ENCODE data around the gene KHDC3L.

The KHDC3L gene

GRCh38 chr6:73342174-73342573 is 20.3 kb upstream of the KHDC3L start:
- H3K9me2 ChIP-seq (replicated peaks; ENCODE audit: low read depth, low read length), result no peaks in the 10 kb centered on the region
- H3K9ac ChIP-seq (ENCODE audit: low read depth, low read length, poor library complexity, severe bottlenecking), result no peak overlapping the region
- H3K4me1 ChIP-seq (ENCODE audit: insufficient read depth, low read length, poor library complexity, severe bottlenecking), result no peaks in the 10 kb centered on the region
- no peaks in the 10 kb centered on the region for H3K9me3 ChIP-seq (ENCODE audit: insufficient read depth, low read depth, low read length)
- H3K79me2 ChIP-seq (ENCODE audit: insufficient read depth, low read length), result no peaks in the 10 kb centered on the region
- no peak overlapping the region for H2AFZ ChIP-seq (ENCODE audit: low read length)
- H3K36me3 ChIP-seq (ENCODE audit: insufficient read depth, low read length), result no peaks in the 10 kb centered on the region
- no peaks in the 10 kb centered on the region for H3F3A ChIP-seq (ENCODE audit: low read depth)
- TF ChIP-seq EZH2phosphoT487 (IDR thresholded peaks at IDR 0.05; ENCODE audit: borderline replicate concordance) (no peak), CTCF (conservative IDR thresholded peaks at IDR 0.05; ENCODE audit: low read length) (no peak)
- no peaks in the 10 kb centered on the region for H4K20me1 ChIP-seq (ENCODE audit: insufficient read depth, low read length, poor library complexity, severe bottlenecking)
- H3K4me3 ChIP-seq (ENCODE audit: low read length, poor library complexity, severe bottlenecking), result no peak overlapping the region
- H3K4me2 ChIP-seq (ENCODE audit: low read depth, low read length, poor library complexity, severe bottlenecking), result no peak overlapping the region
- H3K27me3 ChIP-seq (ENCODE audit: insufficient read depth, low read length, poor library complexity, severe bottlenecking), result no peaks in the 10 kb centered on the region

GRCh38 chr6:73343164-73343563 is 19.3 kb upstream of the KHDC3L start:
- Histone ChIP-seq H3F3A (ENCODE audit: low read depth) (no peaks in the 10 kb centered on the region), H3K9me2 (replicated peaks; ENCODE audit: low read depth, low read length) (no peaks in the 10 kb centered on the region), H3K36me3 (ENCODE audit: insufficient read depth, low read length) (no peaks in the 10 kb centered on the region), H2AFZ (ENCODE audit: low read length) (no peak overlapping the region), H3K9me3 (ENCODE audit: insufficient read depth, low read depth, low read length) (no peaks in the 10 kb centered on the region), H3K27me3 (ENCODE audit: insufficient read depth, low read length, poor library complexity, severe bottlenecking) (no peaks in the 10 kb centered on the region), H3K9ac (ENCODE audit: low read depth, low read length, poor library complexity, severe bottlenecking) (no peak overlapping the region), H3K79me2 (ENCODE audit: insufficient read depth, low read length) (no peaks in the 10 kb centered on the region), H4K20me1 (ENCODE audit: insufficient read depth, low read length, poor library complexity, severe bottlenecking) (no peaks in the 10 kb centered on the region), H3K4me1 (ENCODE audit: insufficient read depth, low read length, poor library complexity, severe bottlenecking) (no peaks in the 10 kb centered on the region), H3K4me3 (ENCODE audit: low read length, poor library complexity, severe bottlenecking) (no peak overlapping the region), H3K4me2 (ENCODE audit: low read depth, low read length, poor library complexity, severe bottlenecking) (no peak overlapping the region)
- no peak for TF ChIP-seq EZH2phosphoT487 (IDR thresholded peaks at IDR 0.05; ENCODE audit: borderline replicate concordance)
- TF ChIP-seq CTCF (conservative IDR thresholded peaks at IDR 0.05; ENCODE audit: low read length), result no peak

GRCh38 chr6:73348550-73349204 is 13.8 kb upstream of the KHDC3L start:
- no peaks in the 10 kb centered on the region for H3F3A ChIP-seq (ENCODE audit: low read depth)
- TF ChIP-seq CTCF (conservative IDR thresholded peaks at IDR 0.05; ENCODE audit: low read length), result no peak
- no peak for TF ChIP-seq EZH2phosphoT487 (IDR thresholded peaks at IDR 0.05; ENCODE audit: borderline replicate concordance)
- H3K36me3 ChIP-seq (ENCODE audit: insufficient read depth, low read length), result no peaks in the 10 kb centered on the region
- H4K20me1 ChIP-seq (ENCODE audit: insufficient read depth, low read length, poor library complexity, severe bottlenecking), result no peaks in the 10 kb centered on the region
- H3K9me2 ChIP-seq (replicated peaks; ENCODE audit: low read depth, low read length), result no peaks in the 10 kb centered on the region
- no peak overlapping the region for H3K4me2 ChIP-seq (ENCODE audit: low read depth, low read length, poor library complexity, severe bottlenecking)
- H3K4me3 ChIP-seq (ENCODE audit: low read length, poor library complexity, severe bottlenecking), result no peak overlapping the region
- H2AFZ ChIP-seq (ENCODE audit: low read length), result no peak overlapping the region
- H3K9me3 ChIP-seq (ENCODE audit: insufficient read depth, low read depth, low read length), result no peaks in the 10 kb centered on the region
- H3K9ac ChIP-seq (ENCODE audit: low read depth, low read length, poor library complexity, severe bottlenecking), result no peak overlapping the region
- no peaks in the 10 kb centered on the region for H3K79me2 ChIP-seq (ENCODE audit: insufficient read depth, low read length)
- no peaks in the 10 kb centered on the region for H3K27me3 ChIP-seq (ENCODE audit: insufficient read depth, low read length, poor library complexity, severe bottlenecking)
- no peaks in the 10 kb centered on the region for H3K4me1 ChIP-seq (ENCODE audit: insufficient read depth, low read length, poor library complexity, severe bottlenecking)
